ENCODE measurements around the gene PPP1CC.

Gene PPP1CC

DNA sequence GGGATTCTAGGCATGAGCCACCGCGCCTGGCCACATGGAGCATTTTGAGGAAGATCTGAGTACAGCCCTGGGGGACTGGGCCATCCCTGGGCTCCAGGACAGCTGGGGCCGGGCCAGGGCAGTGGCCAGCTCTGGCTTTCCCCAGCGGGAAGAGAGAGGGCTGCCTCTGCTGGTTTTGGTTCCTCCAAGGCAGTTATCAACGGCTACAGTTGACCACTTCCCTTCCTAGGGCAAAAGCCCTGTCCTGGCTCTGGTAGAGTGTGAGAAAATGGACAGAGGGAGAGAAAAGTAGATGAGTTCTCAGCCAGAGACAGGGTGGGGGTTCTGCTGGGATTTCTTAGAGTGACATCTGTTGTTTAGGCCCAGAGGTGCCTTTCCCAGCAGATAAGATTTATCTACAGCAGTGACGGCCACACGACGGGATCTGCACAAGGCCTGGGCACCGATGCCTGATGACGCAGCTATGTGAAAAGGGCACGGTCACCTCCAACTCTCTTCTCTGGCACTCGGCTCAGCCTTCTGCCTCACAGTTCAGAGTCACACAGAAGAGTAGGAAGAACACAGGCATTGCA, 48.3 kb downstream of the PPP1CC start:
- H3K27ac Mint-ChIP-seq: no peak overlapping the region

DNA sequence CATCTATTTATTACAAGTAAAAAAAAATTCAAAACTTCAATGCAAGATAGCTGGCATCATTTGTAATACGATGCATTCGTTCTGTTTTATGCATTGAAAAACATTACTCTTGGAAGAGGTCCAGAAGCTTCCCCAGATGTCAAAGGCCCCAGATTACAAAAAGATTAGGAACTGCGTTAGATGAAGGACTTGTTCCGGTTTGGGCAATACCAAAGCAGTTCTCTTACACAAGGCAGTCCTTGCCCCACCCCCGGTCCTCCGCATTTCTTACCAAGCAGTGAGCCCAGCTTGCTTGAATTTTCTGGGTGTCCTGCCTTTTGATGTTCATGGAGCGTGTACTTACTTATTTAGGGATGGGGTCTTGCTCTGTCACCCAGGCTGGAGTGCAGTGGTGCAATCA, 49.0 kb downstream of the PPP1CC start:
- Mint-ChIP-seq H3K9me3 (no peaks in the 10 kb centered on the region), H3K4me3 (no peak overlapping the region), H3K36me3 (ENCODE audit: low read depth) (no peaks in the 10 kb centered on the region), H3K4me1 (peaks cover 46% of the 10 kb centered on the region), H3K27me3 (no peaks in the 10 kb centered on the region), H3K27ac (no peak overlapping the region)
- ATAC-seq (no peak), DNase-seq (no peak)

More for the DNA sequence above, 48.3 kb downstream of the PPP1CC start:
- H3K4me3 Mint-ChIP-seq: no peak overlapping the region
- no peaks in the 10 kb centered on the region for H3K9me3 Mint-ChIP-seq
- ATAC-seq (no peak), DNase-seq (no peak)
- H3K27me3 Mint-ChIP-seq: no peaks in the 10 kb centered on the region
- H3K4me1 Mint-ChIP-seq: peaks cover 45% of the 10 kb centered on the region
- no peaks in the 10 kb centered on the region for H3K36me3 Mint-ChIP-seq (ENCODE audit: low read depth)

DNA sequence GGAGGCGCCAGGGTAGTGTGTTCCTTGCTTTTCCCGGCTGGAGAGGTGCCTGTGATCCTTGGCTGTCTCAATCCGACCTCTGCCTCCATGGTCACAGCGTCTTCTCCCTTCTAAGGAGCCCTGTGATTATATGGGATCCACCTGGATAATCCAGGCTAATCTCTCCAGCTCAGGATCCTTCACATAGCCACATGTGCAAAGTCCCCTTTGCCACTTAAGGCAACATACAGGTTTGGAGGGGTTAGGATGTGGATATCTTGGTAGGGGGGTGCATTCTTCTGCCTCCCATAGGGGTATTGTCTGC, 52.6 kb downstream of the PPP1CC start:
- Mint-ChIP-seq H3K4me3 (peak overlapping the region; percentile 89), H3K9me3 (no peaks in the 10 kb centered on the region), H3K36me3 (ENCODE audit: low read depth) (peaks cover 11% of the 10 kb centered on the region), H3K27ac (peak overlapping the region; percentile 93), H3K4me1 (peaks cover 58% of the 10 kb centered on the region), H3K27me3 (no peaks in the 10 kb centered on the region)
- ATAC-seq: no peak
- DNase-seq: no peak

DNA sequence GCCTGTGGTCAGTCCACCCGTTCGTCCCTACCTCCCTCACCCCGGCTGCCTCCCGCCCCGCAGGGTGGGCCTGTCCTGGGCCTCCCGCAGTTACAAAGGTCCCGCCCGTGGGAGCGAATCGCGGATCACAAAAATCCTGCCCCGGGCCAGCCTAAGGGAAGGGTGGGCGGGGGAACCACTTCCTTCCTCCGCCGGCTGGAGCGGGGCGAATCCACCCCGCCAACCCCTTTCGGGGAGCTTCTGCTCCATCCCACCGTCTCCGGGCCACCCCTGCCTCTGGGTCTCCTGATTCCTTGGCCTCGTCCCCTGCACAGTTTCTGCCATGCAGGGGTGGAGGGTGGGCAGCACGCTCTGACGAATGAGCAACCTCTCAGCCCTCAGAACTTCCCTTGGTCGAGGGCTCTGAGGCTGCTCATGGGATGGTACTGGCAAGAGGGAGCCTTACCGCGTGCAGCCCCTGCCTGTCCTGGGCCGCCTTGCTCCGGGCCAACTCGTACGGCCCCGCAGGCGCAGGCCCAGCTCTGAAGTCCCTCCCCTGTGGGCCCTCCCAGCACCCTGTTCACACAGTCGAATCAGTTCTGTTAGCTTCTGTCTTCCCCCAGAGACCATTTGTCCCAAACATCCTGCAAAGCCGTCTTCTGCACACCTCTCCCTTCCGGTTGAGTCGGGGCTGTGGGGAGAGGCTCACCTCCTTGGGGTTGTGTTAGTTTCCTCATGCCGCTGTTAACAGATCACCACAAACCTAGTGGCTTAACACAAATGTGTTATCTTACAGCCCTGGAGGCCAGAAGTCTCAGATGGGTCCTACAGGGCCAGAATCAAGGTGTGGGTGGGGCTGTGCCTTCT, 53.2 kb downstream of the PPP1CC start:
- Mint-ChIP-seq H3K36me3 (ENCODE audit: low read depth) (peaks cover 15% of the 10 kb centered on the region), H3K4me3 (peak overlapping the region; percentile 89), H3K27ac (peak overlapping the region; percentile 93), H3K4me1 (peaks cover 62% of the 10 kb centered on the region), H3K27me3 (no peaks in the 10 kb centered on the region), H3K9me3 (no peaks in the 10 kb centered on the region)
- peak; percentile 67 for DNase-seq
- peak; percentile 86 for ATAC-seq

DNA sequence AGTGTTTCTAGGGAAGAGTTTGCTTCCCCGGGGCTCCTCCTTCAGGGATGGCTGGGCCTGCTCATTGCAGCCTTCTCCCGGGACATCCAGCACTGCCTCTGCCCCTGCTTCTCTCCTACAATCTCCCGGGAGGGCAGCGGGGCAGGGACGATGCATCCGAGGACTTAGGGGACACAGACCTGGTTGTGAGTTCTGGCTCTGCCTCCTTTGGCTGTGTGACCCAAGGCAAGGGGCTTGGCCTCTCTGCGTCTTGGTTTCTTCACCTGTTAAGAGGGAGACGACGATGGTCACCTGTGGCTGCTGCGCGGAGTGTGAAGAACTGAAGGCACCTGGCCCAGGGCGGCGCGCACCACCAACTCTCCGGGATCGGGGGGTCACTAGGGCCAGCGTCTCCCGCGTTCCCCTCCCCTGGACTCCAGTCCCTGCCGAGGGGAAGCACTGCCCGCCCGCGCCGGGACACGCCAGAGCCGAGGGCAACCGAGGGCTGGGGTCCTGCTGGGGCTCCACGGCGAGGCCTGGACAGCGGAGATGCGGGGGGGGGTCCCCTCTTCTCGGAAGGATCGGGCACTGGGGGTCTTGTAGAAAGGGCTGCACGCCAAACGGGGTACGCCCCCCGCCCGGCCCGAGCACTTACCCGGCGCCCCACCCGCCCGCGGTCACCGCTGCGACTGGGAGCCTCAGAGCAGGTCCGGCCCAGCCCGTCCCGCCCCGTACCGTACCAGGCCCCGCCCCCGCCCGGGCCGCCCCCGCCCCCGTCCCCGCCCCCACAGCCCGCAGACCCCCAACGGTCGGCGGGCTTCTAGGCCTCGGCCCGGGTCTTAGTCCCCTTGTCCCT, 54.0 kb downstream of the PPP1CC start, which contains the start of gene HVCN1:
TSS of gene HVCN1 (minus strand) at position 670 of the 835 bp plus-strand sequence. CDS start 5,870 bp downstream, outside the sequence.
- Mint-ChIP-seq H3K27ac (peak within 1 kb of the TSS; percentile 93), H3K36me3 (ENCODE audit: low read depth) (peaks cover 16% of the 10 kb centered on the region), H3K4me1 (peaks cover 59% of the 10 kb centered on the region), H3K27me3 (no peaks in the 10 kb centered on the region), H3K9me3 (no peaks in the 10 kb centered on the region), H3K4me3 (peak within 1 kb of the TSS; percentile 89)
- ATAC-seq (peak; percentile 33), DNase-seq (no peak)

DNA sequence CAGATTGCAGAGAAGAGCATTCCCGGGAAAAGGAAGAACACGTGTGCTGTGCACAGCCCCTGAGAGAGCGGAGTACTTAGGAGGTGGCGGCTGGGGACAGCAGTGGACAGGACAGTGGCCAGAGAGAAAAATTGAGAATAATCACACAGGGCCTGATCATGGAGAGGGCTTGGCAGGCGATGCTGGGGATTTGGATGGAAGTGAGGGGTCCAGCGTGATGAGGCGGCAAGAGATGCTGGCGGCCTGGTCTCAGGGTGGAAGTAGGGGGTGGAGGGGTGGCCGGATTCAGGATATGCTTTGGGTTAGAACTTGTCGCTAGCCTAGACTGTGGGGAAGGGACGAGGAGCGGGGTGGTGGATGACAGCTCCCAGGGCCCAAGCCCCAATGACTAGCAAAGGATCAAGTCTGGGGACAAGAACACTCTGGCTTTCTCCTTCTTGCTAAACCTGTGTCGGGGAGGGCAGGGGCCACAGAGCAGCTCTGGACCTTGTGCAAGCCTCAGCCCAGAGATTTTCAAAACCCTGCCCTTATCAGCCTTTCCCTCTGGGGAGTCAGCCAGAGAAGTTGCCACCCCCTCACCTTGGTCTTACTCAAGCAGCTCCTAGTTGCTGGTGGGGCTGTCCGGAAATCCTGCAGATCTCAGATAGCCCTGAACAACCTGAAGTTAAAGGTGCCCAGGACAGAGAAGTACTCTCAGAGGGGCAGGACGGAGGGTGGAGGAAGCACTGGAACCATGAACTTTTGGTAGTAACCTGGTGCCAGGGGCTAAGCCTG, 55.1 kb downstream of the PPP1CC start:
- no peak for DNase-seq
- peaks cover 17% of the 10 kb centered on the region for H3K36me3 Mint-ChIP-seq (ENCODE audit: low read depth)

GRCh38 chr12:110686294-110686903, 56.3 kb downstream of the PPP1CC start:
- no peaks in the 10 kb centered on the region for H3K9me3 Mint-ChIP-seq
- DNase-seq (no peak), ATAC-seq (no peak)
- peaks cover 59% of the 10 kb centered on the region for H3K4me1 Mint-ChIP-seq
- H3K4me3 Mint-ChIP-seq: peak overlapping the region; percentile 79
- H3K36me3 Mint-ChIP-seq (ENCODE audit: low read depth): peaks cover 24% of the 10 kb centered on the region
- no peaks in the 10 kb centered on the region for H3K27me3 Mint-ChIP-seq
- H3K27ac Mint-ChIP-seq: no peak overlapping the region

More for the DNA sequence above, 55.1 kb downstream of the PPP1CC start:
- Mint-ChIP-seq H3K9me3 (no peaks in the 10 kb centered on the region), H3K27me3 (no peaks in the 10 kb centered on the region), H3K4me3 (peak overlapping the region; percentile 79), H3K27ac (no peak overlapping the region), H3K4me1 (peaks cover 54% of the 10 kb centered on the region)
- ATAC-seq: no peak

- Mint-ChIP-seq H3K36me3 (ENCODE audit: low read depth) (peaks cover 24% of the 10 kb centered on the region), H3K27me3 (no peaks in the 10 kb centered on the region), H3K27ac (no peak overlapping the region), H3K4me3 (peak overlapping the region; percentile 20), H3K4me1 (peaks cover 53% of the 10 kb centered on the region), H3K9me3 (no peaks in the 10 kb centered on the region)
- DNase-seq (no peak), ATAC-seq (no peak)
Observed at GRCh38 chr12:110684312-110684836, 58.3 kb downstream of the PPP1CC start.

DNA sequence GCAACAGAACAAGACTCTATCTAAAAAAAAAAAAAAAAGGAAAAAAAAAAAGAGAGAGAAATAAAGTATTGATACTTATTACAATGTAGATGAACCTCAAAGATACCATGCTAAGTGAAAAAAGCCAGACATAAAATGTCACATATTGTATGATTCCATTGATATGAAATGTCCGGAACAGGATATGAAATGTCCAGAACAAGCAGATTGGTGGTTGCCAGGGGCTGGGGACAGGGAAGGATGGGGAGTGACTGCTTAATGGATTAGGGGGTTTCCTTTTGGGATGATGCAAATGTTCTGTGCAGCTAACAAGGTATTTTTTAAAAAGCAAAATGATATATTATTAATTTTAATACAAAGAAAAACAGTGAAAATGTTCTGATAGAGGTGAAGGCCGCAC, 58.8 kb downstream of the PPP1CC start:
- no peak for DNase-seq
- Mint-ChIP-seq H3K27me3 (no peaks in the 10 kb centered on the region), H3K36me3 (ENCODE audit: low read depth) (peaks cover 24% of the 10 kb centered on the region), H3K27ac (peak overlapping the region; percentile 41), H3K4me1 (peaks cover 56% of the 10 kb centered on the region), H3K9me3 (no peaks in the 10 kb centered on the region), H3K4me3 (no peak overlapping the region)
- ATAC-seq: no peak

GRCh38 chr12:110680032-110680431, 62.7 kb downstream of the PPP1CC start:
- no peaks in the 10 kb centered on the region for H3K9me3 Mint-ChIP-seq
- H3K27ac Mint-ChIP-seq: no peak overlapping the region
- no peak for DNase-seq
- no peaks in the 10 kb centered on the region for H3K27me3 Mint-ChIP-seq
- no peak overlapping the region for H3K4me3 Mint-ChIP-seq
- H3K4me1 Mint-ChIP-seq: peaks cover 51% of the 10 kb centered on the region
- no peak for ATAC-seq
- peaks cover 21% of the 10 kb centered on the region for H3K36me3 Mint-ChIP-seq (ENCODE audit: low read depth)

- Mint-ChIP-seq H3K9me3 (peaks cover 5% of the 10 kb centered on the region), H3K36me3 (ENCODE audit: low read depth) (peaks cover 24% of the 10 kb centered on the region), H3K27me3 (no peaks in the 10 kb centered on the region), H3K4me1 (peaks cover 54% of the 10 kb centered on the region), H3K4me3 (no peak overlapping the region), H3K27ac (no peak overlapping the region)
- ATAC-seq (no peak), DNase-seq (no peak)
Observed at GRCh38 chr12:110679201-110679600, 63.5 kb downstream of the PPP1CC start.

DNA sequence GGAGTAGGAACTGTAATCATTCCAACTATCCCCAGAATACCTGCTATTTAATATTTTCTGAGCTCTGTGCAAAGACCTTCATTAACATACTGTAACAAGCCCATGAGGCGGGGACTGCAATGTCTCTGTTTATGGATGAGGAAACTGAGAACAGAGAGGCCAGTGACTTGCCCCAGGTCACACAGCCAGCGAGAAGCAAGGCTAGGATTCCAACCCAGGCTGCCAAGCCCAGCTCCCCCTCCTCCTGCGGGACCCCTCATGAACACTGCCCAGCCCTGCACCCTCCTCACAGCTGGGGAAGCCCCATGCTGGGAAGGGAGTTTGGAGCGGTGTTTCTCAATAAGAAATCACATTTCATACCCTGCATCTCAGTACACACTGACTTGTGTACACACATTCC, 64.7 kb downstream of the PPP1CC start:
- no peaks in the 10 kb centered on the region for H3K27me3 Mint-ChIP-seq
- peak overlapping the region; percentile 55 for H3K27ac Mint-ChIP-seq
- peaks cover 5% of the 10 kb centered on the region for H3K9me3 Mint-ChIP-seq
- H3K4me3 Mint-ChIP-seq: no peak overlapping the region
- ATAC-seq (peak; percentile 42), DNase-seq (no peak)
- peaks cover 28% of the 10 kb centered on the region for H3K36me3 Mint-ChIP-seq (ENCODE audit: low read depth)
- peaks cover 62% of the 10 kb centered on the region for H3K4me1 Mint-ChIP-seq

- Mint-ChIP-seq H3K4me3 (peak overlapping the region; percentile 6), H3K27ac (peak overlapping the region; percentile 55)
- ATAC-seq: peak; percentile 55
Observed at GRCh38 chr12:110677206-110677911, 65.3 kb downstream of the PPP1CC start.

More at GRCh38 chr12:110677206-110677911, 65.3 kb downstream of the PPP1CC start:
- DNase-seq: no peak
- Mint-ChIP-seq H3K27me3 (no peaks in the 10 kb centered on the region), H3K36me3 (ENCODE audit: low read depth) (peaks cover 32% of the 10 kb centered on the region), H3K4me1 (peaks cover 65% of the 10 kb centered on the region), H3K9me3 (peaks cover 5% of the 10 kb centered on the region)

Measured in activated naive CD8-positive, alpha-beta T cell treated with anti-CD3 and anti-CD28 coated beads, Interleukin-2, amount 50 U/mL, for 24 hours (primary cell).